K562 (cell line): ENCODE data around the gene PTPRE.

Experiments
- AFF4 ChIP-seq: sonication (generic); formaldehyde crosslinking; IDR thresholded peaks from 2 replicates; pipeline ENCODE4 v1.8.0; 2023; ENCODE audit warnings: mild to moderate bottlenecking, missing genetic modification reagents
- BCL6 ChIP-seq: fragments of 250-450 bp; sonication (Bioruptor Pico); IDR thresholded peaks from 2 replicates; pipeline ENCODE4 v1.4.0; 2020
- CREB1 ChIP-seq, 2 experiments: sonication (generic) in 1 of 2; formaldehyde crosslinking in 1 of 2; IDR thresholded peaks; 2 replicates each; pipeline versions ENCODE4 v1.6.1 to v1.8.0; 2012 to 2022; ENCODE audit warnings: inconsistent platforms in 1 of 2, mild to moderate bottlenecking in 1 of 2, missing genetic modification reagents in 1 of 2, moderate library complexity in 1 of 2
- EZH2 ChIP-seq: IDR thresholded peaks from 2 replicates; pipeline ENCODE4 v1.6.1; 2012; ENCODE audit warnings: low read depth, mild to moderate bottlenecking, inconsistent platforms, low read length, borderline replicate concordance
- GTF2F1 ChIP-seq: IDR thresholded peaks from 2 replicates; pipeline ENCODE4 v1.6.1; 2011; ENCODE audit warnings: low read depth, low read length, improper control_type of control experiment
- JUNB ChIP-seq: fragments of 450-650 bp; formaldehyde crosslinking; conservative IDR thresholded peaks from 2 replicates; pipeline ENCODE4 v1.4.0; 2020; ENCODE audit warnings: mild to moderate bottlenecking
- MAX ChIP-seq: sonication (generic); formaldehyde crosslinking; IDR thresholded peaks from 2 replicates; pipeline ENCODE4 v1.9.0; 2022; ENCODE audit warnings: mild to moderate bottlenecking, missing genetic modification reagents
- PPARD ChIP-seq: fragments of 250-450 bp; sonication (Bioruptor Pico); IDR thresholded peaks from 2 replicates; pipeline ENCODE4 v1.8.0; 2022; ENCODE audit warnings: inconsistent platforms, mild to moderate bottlenecking, moderate library complexity
- RBM39 ChIP-seq: fragments of 200-400 bp; formaldehyde crosslinking; optimal IDR thresholded peaks from 2 replicates; pipeline ENCODE3; 2018; ENCODE audit warnings: low read depth, low read length
- SMC3 ChIP-seq: conservative IDR thresholded peaks from 2 replicates; pipeline ENCODE4 v1.6.1; 2011; ENCODE audit warnings: low read depth, low read length, improper control_type of control experiment; ENCODE audit not compliant: insufficient read depth
- ZFX ChIP-seq: sonication (generic); formaldehyde crosslinking; IDR thresholded peaks from 2 replicates; pipeline ENCODE4 v1.8.0; 2022; ENCODE audit warnings: mild to moderate bottlenecking, missing genetic modification reagents, moderate library complexity
- ZNF121 ChIP-seq: sonication (generic); formaldehyde crosslinking; conservative IDR thresholded peaks from 2 replicates; pipeline ENCODE4 v1.8.0; 2022; ENCODE audit warnings: missing genetic modification reagents
- ZNF217 ChIP-seq: sonication (generic); formaldehyde crosslinking; IDR thresholded peaks from 2 replicates; pipeline ENCODE4 v1.8.0; 2022; ENCODE audit warnings: mild to moderate bottlenecking, missing genetic modification reagents

- no peak for TF ChIP-seq RBM39
- TF ChIP-seq ZFX, result no peak
- no peak for TF ChIP-seq AFF4 (CRISPR knock-in tag)
- no peak for TF ChIP-seq GTF2F1
- TF ChIP-seq BCL6 (CRISPR knock-in tag), result no peak
- no peak for TF ChIP-seq ZNF217 (CRISPR knock-in tag)
- TF ChIP-seq JUNB (CRISPR knock-in tag), result no peak
- no peak for TF ChIP-seq ZNF121 (CRISPR knock-in tag)
- no peak for TF ChIP-seq MAX (CRISPR knock-in tag)
- no peak for TF ChIP-seq EZH2
- TF ChIP-seq CREB1 (IDR thresholded peaks at IDR 0.05), result no peak
- TF ChIP-seq CREB1 (CRISPR knock-in tag; IDR thresholded peaks at IDR 0.05), result no peak
- TF ChIP-seq PPARD (CRISPR knock-in tag), result no peak
- TF ChIP-seq SMC3, result no peak
These were observed 184.8 kb downstream of the PTPRE start for GRCh38 chr10:128091636-128092210.
